ENCODE data around the gene DNAJC21.
"Not testable (repeated sequence)": the region's sequence is repeated elsewhere in the genome, so short reads cannot be mapped to it uniquely, and the experiment has no call there.

DNAJC21 gene
- total RNA-seq = 27.3 to 74.2 (median 48.4) reads per million in 17 experiments

- DNase-seq = peak; percentile 98 to 100 (median 99)
Measured at GRCh38 chr5:34929134-34929719, at the start of gene DNAJC21. DNAJC21 (plus strand) TSS chr5:34929559; CDS start chr5:34929820, 261 bp downstream.

GRCh38 chr5:34881246-34881645, 48.1 kb upstream of the DNAJC21 start:
- peak in 2 of 4 experiments; percentile 36 to 40 for DNase-seq

GRCh38 chr5:34886392-34887119, 42.8 kb upstream of the DNAJC21 start:
- no peak for DNase-seq

GRCh38 chr5:34889394-34889793, 40.0 kb upstream of the DNAJC21 start:
- DNase-seq = no peak

DNA sequence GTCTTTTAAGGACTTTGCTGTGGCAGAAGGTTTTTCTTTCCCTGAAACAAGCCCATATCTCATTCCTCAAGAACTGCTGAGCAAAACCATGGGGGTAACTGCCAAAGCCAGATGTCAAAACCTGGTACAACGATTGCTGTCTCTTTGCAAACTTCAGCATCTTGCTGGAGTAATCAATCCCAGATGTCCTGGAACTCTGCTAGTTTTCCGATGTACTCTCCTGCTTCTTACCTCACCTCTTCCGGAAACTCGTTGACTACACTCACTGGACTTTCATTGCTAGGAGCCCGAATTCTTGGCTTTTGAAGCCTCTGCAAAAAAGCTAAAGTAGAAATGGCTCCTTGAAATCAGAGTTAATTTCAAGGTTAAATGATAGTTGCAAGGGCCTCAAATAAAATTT, 37.4 kb upstream of the DNAJC21 start:
- no peak for DNase-seq

GRCh38 chr5:34892414-34892813, 36.9 kb upstream of the DNAJC21 start:
- DNase-seq = no peak

DNA sequence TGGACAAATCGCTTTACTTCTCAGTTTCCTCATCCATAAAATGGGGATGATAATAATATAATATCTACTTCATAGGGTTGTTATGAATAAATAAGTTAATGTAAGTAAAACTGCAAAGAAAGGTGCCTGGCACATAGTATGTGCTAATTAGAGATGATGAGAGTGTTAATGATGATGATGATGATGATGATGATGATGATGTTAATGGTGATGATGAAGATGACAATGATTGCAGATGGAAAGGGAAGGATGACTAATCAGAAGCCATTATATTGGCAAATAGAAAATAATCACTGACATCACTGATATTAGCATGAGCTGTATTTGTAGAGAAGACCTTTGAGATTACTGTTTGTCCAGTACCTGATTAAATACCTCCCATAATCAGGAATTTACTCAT, 34.6 kb upstream of the DNAJC21 start:
- DNase-seq = no peak

DNA sequence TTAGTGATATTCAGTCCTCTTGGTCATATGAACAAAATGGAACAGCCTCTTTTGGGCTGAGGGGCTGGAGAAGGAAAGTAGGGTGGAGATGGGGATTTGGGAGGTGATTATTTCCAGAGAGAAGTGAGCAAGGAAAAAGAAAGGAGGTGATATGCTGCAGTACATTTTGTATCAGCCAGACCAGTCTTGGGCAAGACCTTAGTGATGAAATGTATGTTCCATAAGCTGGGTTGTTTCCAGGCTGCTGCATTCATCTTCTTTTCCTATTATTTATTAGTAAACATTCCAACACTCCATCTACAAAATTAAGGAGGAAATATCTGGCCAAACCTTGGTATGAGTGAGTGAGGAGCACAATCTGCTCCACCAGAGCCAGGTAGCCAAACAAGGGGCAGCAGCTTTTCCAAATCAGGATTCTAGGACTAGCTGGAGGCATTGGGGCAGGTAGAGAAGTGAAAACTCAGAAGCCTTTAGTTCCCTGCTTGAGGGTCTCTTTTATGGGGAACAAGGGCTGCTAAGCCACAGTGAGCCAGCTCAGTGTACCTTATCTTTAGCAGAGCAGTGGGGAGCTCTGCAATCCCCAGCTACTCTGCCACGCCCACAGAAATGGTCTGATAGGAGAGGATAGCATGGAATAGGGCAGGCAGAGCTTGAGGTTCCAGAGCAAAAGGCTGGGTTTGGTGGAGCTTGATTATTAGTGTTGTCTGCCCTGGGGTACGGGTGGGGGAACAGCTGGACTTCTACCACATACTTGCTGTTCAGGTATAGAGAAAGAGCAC, 33.5 kb upstream of the DNAJC21 start:
- DNase-seq = no peak

DNA sequence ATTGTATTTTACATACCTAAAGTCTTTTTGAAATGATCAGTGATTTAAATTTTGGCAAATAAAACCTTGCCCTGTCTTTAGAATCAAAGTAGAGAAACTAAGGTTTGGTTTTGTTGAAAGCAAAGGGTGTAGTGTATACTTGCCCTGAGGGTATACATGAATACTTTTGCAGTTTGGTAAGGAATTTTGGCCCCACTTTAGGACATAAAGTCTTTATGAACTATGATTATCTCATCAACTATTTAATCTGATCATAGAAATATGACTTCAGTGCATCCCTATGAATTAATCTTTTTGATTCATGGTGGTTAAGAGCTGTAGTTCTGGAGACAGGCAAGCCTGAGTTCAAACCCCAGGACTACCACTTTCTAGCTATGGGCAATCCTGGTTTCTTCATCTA, 31.7 kb upstream of the DNAJC21 start:
- no peak for DNase-seq

DNA sequence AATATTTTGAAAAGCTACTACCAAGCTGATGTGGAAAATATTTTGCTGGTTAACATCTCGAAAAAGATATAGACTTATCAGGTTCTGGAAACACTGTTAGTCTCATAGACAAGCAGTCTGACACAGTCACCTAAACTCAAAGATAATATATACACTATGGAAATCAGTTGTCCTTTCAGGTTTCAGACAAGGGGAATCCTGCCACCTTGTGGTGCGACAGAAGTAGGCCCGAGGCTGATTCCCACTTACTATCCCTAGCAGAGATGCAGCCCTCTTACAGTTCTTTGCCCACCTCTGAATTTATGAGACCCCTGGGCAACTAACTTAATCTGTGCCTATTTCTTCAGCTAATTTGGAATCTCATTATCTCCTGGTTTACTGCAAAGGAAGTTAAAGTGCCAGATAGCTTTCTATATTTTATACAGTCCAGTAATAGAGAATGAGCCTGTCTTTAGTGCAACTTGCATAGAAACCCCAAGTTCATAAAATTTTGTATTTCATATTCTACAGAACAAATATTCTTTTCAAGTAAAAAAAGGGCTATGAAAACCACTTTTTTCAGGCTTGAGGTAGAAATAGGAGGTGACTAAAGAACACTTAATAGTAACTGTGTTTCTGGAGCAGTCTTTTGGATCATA, 31.0 kb upstream of the DNAJC21 start:
- DNase-seq = peak; percentile 67 to 79 (median 76)

DNA sequence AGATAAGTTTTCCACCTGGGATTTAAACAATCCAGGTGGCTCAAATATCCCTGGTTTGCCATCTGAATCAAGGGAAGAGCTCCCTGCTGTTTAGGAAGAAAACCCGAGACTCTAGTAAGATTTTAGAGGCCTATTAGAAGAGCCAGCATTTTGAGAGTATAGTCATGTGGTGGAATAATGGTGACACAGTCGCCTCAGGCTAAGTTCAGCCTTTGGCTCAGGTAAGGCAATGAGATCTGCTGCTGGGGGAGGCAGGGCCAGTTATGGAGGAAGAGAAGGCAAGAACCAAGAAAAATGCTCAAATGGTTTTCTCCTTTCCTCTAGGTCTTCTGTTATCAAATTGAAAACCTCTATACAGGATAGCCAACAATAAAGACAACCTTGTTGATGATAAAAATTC, 30.3 kb upstream of the DNAJC21 start:
- no peak for DNase-seq

DNA sequence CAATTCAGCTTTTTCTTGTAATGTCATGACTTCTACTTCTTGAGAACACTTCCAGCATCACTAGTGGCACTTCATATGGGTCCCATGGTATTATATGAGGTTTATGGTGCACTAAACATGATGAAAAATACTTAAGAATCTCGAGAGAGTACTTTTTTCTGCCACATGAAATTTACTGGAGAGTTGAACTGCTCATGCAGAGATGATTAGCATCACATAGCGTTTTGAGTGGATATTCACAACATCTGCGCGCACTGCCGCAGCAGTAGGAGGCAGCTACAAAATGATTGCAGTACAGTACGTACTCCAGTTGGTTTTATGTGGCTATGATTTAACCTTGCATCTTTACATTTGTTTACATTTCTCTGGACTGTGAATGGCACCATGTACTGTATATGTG, 28.7 kb upstream of the DNAJC21 start:
- no peak for DNase-seq

DNA sequence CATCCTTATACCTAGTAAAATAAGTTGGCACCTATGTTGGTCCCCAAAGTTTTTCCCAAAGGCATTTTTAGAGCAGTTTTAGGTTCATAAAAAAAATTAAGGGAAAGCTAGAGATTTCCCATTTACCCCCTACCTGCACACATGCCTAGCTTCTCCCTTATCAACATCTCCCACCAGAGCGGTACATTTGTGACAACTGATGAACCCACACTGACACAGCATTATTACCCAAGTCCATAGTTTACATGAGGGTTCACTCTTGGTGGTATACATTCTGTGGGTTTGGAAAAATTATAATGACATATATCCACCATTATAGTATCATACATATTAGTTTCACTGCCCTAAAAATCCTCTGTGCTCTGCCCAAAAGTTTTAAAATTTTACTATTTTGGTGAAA, 26.1 kb upstream of the DNAJC21 start:
- DNase-seq = no peak

- DNase-seq = peak in 1 of 4 experiments; percentile 7
Measured at GRCh38 chr5:34905564-34905963, 23.8 kb upstream of the DNAJC21 start.

DNA sequence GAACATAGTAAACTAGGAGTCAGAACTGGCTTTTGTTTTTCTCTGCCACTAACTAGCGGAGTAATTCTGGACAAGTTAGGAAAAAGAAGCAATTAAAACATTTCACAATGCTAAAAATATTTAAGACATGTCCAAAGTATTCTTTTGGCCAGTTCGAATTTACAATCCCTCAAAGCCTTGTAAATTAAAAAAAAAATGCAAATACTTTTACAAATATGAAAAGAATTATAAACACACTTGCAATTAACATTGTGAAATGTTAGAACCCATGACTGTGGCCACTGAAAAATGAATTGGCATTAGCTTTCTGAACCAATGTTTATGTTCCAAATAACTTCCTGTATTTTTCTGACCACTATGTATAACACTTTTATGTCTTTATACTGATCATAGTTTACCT, 16.3 kb upstream of the DNAJC21 start:
- DNase-seq = no peak

DNA sequence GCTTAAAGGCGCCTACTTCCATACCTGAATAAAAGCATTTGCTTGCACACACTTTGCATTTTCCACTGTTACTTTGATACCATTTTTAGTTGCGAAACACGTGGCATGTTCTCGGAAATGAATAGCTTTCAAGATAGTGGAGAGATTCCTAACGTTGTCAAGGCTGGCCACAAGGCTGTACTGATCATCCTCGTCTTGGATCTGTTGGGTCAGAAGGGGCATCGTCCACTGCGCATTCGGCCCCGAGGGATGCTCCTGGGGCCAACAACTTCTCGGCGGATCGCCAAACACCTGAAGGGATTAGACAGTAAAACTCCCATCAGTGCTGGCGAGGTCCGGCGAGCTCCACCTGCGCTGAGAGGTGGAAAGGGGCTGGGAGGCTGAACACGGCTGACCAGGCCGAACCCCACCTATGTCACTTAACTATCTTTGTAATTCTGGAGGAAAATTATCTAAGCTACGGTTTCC, 14.7 kb upstream of the DNAJC21 start:
- peak in 3 of 4 experiments; percentile 3 to 12 (median 6) for DNase-seq

DNA sequence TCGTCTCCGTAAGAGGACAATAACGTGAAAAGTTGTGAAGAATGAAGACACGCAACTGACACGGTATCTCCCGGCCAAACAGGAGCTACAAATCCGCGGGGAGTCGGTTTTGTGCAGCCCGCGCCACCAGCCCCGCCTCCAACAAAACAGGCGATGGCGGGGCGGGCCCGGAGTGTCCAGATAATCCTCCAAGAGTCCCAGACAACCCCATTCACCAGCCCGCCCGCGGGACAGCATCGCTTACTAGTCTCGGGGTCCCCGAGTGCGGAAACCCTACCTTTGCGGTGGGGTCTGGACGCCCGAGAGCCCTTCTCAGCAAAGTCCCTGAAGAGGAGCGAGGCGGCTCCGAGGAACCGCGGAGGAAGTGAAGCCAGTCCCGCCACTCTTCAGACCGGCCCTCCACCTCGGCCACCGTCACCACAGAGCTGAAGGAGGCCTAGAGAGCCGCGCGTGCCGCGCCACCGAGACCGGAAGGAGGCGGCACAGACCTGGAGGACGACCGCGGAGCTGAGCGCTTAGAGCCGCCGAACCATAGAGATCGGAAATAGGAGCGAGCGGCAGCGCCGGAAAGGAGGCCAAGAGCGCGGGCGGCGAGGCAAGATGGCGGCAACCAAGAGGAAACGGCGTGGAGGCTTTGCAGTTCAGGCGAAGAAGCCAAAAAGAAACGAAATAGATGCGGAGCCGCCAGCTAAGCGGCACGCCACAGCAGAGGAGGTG, 14.1 kb upstream of the DNAJC21 start, which contains the start of the genes BRIX1 and RAD1:
Gene BRIX1, plus strand, starts transcription at position 573 of the 717 bp plus-strand sequence. Its CDS starts 28 bp downstream, at position 601.
Gene RAD1, minus strand, starts transcription at position 366 of the 717 bp plus-strand sequence. CDS start 612 bp downstream, outside the sequence.
- peak; percentile 96 to 98 (median 98) for DNase-seq

DNA sequence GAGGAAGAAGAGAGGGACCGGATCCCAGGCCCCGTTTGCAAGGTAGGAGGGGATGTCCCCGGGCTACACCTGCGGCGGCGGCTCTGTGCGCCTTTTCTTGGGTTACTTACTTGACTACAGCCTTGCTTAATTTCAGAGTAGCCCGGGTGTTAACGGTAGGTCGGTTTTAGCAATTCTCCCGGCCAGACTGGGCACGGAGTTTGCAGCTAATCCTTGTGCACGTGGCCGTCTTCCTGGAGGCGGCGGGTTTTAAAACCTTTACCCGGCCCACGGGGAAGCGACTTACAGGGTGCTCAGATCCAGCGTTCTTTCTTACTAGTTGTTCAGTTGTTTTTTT, 13.5 kb upstream of the DNAJC21 start:
- DNase-seq = peak in 3 of 4 experiments; percentile 14 to 43 (median 25)

GRCh38 chr5:34916518-34916917, 12.8 kb upstream of the DNAJC21 start:
- no peak for DNase-seq

GRCh38 chr5:34918025-34918424, 11.3 kb upstream of the DNAJC21 start:
- no peak for DNase-seq

DNA sequence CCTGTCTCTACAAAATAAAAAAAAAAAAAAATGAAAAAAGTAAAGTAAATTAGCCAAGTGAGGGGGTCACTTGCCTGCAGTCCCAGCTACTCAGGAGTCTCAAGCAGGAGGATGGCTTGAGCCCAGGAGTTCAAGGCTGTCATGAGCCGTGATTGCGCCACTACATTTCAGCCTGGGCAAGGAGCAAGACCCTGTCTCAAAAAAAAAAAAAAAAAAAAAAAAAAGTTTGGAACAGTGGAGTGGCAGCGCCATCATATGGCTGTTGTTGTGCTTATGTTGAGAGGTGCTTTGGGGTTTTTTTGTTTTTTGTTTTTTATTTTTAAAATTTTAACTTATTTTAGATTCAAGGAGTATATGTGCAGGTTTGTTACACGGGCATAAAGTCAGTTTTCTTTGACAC, 10.3 kb upstream of the DNAJC21 start:
- no peak for DNase-seq

DNA sequence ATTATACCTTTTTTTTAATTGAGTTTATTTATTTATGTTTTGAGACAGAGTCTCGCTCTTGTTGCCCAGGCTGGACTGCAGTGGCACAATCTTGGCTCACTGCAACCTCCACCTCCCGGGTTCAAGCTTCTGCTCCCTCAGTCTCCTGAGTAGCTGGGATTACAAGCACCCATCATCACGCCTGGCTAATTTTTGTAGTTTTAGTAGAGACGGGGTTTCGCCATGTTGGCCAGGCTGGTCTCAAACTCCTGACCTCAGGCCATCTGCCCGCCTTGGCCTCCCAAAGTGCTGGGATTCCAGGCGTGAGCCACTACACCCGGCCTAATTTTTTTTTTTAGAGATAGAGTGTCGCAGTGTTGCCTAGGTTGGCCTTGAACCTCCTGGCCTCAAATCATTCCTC, 6.1 kb upstream of the DNAJC21 start:
- not testable (repeated sequence) for DNase-seq

Data from suppressor macrophage (primary cell).